ENCODE data around the gene MORN2. TPM values are rescaled to one million over a fixed set of nuclear protein-coding genes. Genes with fewer than 3 reads are reported as not detected.

Gene MORN2
- total RNA-seq, 1 donor from 2014 or later: 5.7 TPM

DNA sequence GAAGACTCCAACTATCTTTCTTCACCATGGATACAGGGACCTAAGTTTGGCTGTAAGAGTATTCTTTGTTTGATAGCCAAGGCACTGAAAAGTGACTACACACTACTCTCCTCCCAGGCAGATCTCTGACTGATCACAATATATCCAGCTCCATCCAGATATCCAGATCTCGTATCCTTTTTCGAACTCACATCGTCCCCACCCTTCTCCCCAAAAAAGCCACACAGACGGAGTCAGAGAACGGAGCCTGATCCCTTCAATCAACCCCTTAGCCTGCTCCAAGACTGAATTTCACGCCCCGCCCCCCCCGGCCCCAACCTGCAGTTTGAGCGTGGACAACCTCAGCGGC lies 575 bp upstream of the MORN2 start:
- Mint-ChIP-seq H3K27me3 (ENCODE audit: unreplicated experiment) (peaks cover 2% of the 10 kb centered on the region), H3K4me3 (ENCODE audit: unreplicated experiment) (peak overlapping the region; percentile 97), H3K36me3 (ENCODE audit: unreplicated experiment) (peaks cover 17% of the 10 kb centered on the region), H3K27ac (ENCODE audit: unreplicated experiment) (peak overlapping the region; percentile 91), H3K4me1 (ENCODE audit: low read depth, unreplicated experiment) (peaks cover 10% of the 10 kb centered on the region), H3K9me3 (ENCODE audit: unreplicated experiment) (peaks cover under 1% of the 10 kb centered on the region)
- no peak for DNase-seq
- no peak for TF ChIP-seq CTCF (IDR thresholded peaks at IDR 0.05; ENCODE audit: partially characterized antibody, unreplicated experiment)

DNA sequence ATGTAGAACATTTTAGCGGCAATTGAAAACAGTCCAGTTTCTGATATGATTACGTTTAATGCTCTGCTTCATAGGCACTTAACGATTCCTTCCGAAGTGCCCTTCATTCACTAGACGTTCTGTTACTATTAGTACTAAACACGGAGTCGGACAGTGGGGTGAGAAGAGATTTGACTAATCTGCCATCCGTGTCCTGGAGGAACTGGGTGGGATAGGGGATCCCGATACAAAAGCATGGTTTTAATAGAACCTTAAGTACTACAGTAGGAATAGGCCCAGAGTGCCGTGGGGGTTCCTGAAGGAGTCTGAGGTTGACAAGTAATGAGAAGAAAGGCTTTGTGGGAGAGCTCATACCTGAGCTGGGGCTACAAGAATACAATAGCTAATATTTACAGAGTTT lies 631 bp downstream of the MORN2 start:
- TF ChIP-seq CTCF (IDR thresholded peaks at IDR 0.05; ENCODE audit: partially characterized antibody, unreplicated experiment): no peak
- no peak overlapping the region for H3K27ac Mint-ChIP-seq (ENCODE audit: unreplicated experiment)
- H3K27me3 Mint-ChIP-seq (ENCODE audit: unreplicated experiment): peaks cover 2% of the 10 kb centered on the region
- peak overlapping the region; percentile 97 for H3K4me3 Mint-ChIP-seq (ENCODE audit: unreplicated experiment)
- H3K4me1 Mint-ChIP-seq (ENCODE audit: low read depth, unreplicated experiment): peaks cover 10% of the 10 kb centered on the region
- H3K9me3 Mint-ChIP-seq (ENCODE audit: unreplicated experiment): no peaks in the 10 kb centered on the region
- no peak for DNase-seq
- H3K36me3 Mint-ChIP-seq (ENCODE audit: unreplicated experiment): peaks cover 11% of the 10 kb centered on the region

GRCh38 chr2:38886063-38886462 lies 10.3 kb downstream of the MORN2 start:
- TF ChIP-seq CTCF (IDR thresholded peaks at IDR 0.05; ENCODE audit: partially characterized antibody, unreplicated experiment): no peak
- DNase-seq: no peak
- H3K27me3 Mint-ChIP-seq (ENCODE audit: unreplicated experiment): no peaks in the 10 kb centered on the region
- H3K9me3 Mint-ChIP-seq (ENCODE audit: unreplicated experiment): no peaks in the 10 kb centered on the region
- no peaks in the 10 kb centered on the region for H3K4me1 Mint-ChIP-seq (ENCODE audit: low read depth, unreplicated experiment)
- no peak overlapping the region for H3K4me3 Mint-ChIP-seq (ENCODE audit: unreplicated experiment)
- H3K27ac Mint-ChIP-seq (ENCODE audit: unreplicated experiment): no peak overlapping the region
- no peaks in the 10 kb centered on the region for H3K36me3 Mint-ChIP-seq (ENCODE audit: unreplicated experiment)

GRCh38 chr2:38887347-38887746 lies 11.6 kb downstream of the MORN2 start:
- no peaks in the 10 kb centered on the region for H3K27me3 Mint-ChIP-seq (ENCODE audit: unreplicated experiment)
- H3K9me3 Mint-ChIP-seq (ENCODE audit: unreplicated experiment): no peaks in the 10 kb centered on the region
- no peak overlapping the region for H3K27ac Mint-ChIP-seq (ENCODE audit: unreplicated experiment)
- H3K4me1 Mint-ChIP-seq (ENCODE audit: low read depth, unreplicated experiment): no peaks in the 10 kb centered on the region
- no peak overlapping the region for H3K4me3 Mint-ChIP-seq (ENCODE audit: unreplicated experiment)
- DNase-seq: no peak
- no peak for TF ChIP-seq CTCF (IDR thresholded peaks at IDR 0.05; ENCODE audit: partially characterized antibody, unreplicated experiment)
- H3K36me3 Mint-ChIP-seq (ENCODE audit: unreplicated experiment): no peaks in the 10 kb centered on the region

DNA sequence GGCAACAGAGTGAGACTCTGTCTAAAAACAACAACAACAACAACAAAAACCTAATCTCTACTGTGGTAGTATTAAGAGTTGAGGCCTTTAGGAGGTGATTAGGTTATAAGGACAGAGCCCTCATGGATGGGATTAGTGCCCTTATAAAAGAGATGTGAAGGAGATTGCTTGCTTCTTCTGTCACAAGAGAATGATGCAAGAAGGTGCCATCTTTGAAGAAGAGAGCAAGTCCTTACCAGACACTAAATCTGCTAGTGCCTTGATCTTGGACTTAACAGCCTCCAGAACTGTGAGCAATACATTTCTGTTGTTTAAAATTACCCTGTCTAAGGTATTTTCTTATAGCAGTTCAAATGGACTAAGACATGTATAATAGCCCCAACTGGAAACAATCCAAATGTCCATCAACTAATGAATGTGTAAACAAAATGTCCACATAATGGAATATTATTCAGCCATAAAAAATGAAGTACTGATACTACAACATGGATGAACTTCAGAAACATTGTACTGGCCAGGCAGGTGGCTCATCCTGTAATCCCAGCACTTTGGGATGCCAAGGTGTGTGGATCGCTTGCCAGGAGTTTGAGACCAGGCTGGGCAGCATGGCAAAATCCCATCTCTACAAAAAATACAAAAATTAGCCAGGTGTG lies 12.3 kb downstream of the MORN2 start:
- no peak overlapping the region for H3K4me3 Mint-ChIP-seq (ENCODE audit: unreplicated experiment)
- TF ChIP-seq CTCF (IDR thresholded peaks at IDR 0.05; ENCODE audit: partially characterized antibody, unreplicated experiment): no peak

More for the DNA sequence above, 12.3 kb downstream of the MORN2 start:
- H3K4me1 Mint-ChIP-seq (ENCODE audit: low read depth, unreplicated experiment): no peaks in the 10 kb centered on the region
- H3K27me3 Mint-ChIP-seq (ENCODE audit: unreplicated experiment): no peaks in the 10 kb centered on the region
- H3K36me3 Mint-ChIP-seq (ENCODE audit: unreplicated experiment): no peaks in the 10 kb centered on the region
- no peak for DNase-seq
- no peak overlapping the region for H3K27ac Mint-ChIP-seq (ENCODE audit: unreplicated experiment)
- no peaks in the 10 kb centered on the region for H3K9me3 Mint-ChIP-seq (ENCODE audit: unreplicated experiment)

All from glutamatergic neuron (in vitro differentiated cells).